ENCODE data around the gene PDE4B.

PDE4B gene

GRCh38 chr1:65890201-65890843, 97.6 kb downstream of the PDE4B start:
- DNase-seq, result no peak

GRCh38 chr1:65894738-65895605, 102.3 kb downstream of the PDE4B start:
- no peak for DNase-seq

- no peak for DNase-seq
Measured at GRCh38 chr1:65896721-65897120, 104.0 kb downstream of the PDE4B start.

GRCh38 chr1:65897485-65897884, 104.8 kb downstream of the PDE4B start:
- DNase-seq, result no peak

- DNase-seq, result no peak
Measured at GRCh38 chr1:65904681-65905083, 112.0 kb downstream of the PDE4B start.

- no peak for DNase-seq
Measured at GRCh38 chr1:65910432-65910831, 117.7 kb downstream of the PDE4B start.

GRCh38 chr1:65911679-65912078, 119.0 kb downstream of the PDE4B start:
- no peak for DNase-seq

- DNase-seq, result no peak
Measured at GRCh38 chr1:65918564-65918963, 125.9 kb downstream of the PDE4B start.

- no peak for DNase-seq
Measured at GRCh38 chr1:65921446-65921845, 128.8 kb downstream of the PDE4B start.

GRCh38 chr1:65924471-65924870, 131.8 kb downstream of the PDE4B start:
- no peak for DNase-seq

- DNase-seq, result no peak
Measured at GRCh38 chr1:65938506-65938905, 145.8 kb downstream of the PDE4B start.

- DNase-seq, result no peak
Measured at GRCh38 chr1:65939191-65939590, 146.5 kb downstream of the PDE4B start.

- no peak for DNase-seq
Measured at GRCh38 chr1:65939636-65940035, 146.9 kb downstream of the PDE4B start.

- DNase-seq, result no peak
Measured at GRCh38 chr1:65940126-65940525, 147.4 kb downstream of the PDE4B start.

- no peak for DNase-seq
Measured at GRCh38 chr1:65942476-65942875, 149.8 kb downstream of the PDE4B start.

- DNase-seq, result no peak
Measured at GRCh38 chr1:65946376-65946775, 153.7 kb downstream of the PDE4B start.

GRCh38 chr1:65946960-65947359, 154.3 kb downstream of the PDE4B start:
- DNase-seq, result no peak

- DNase-seq, result no peak
Measured at GRCh38 chr1:65948609-65949229, 156.0 kb downstream of the PDE4B start.

GRCh38 chr1:65949230-65949626, 156.5 kb downstream of the PDE4B start:
- no peak for DNase-seq

GRCh38 chr1:65949933-65950332, 157.2 kb downstream of the PDE4B start:
- DNase-seq, result no peak

GRCh38 chr1:65952696-65953095, 160.0 kb downstream of the PDE4B start:
- no peak for DNase-seq

GRCh38 chr1:65953170-65953569, 160.5 kb downstream of the PDE4B start:
- DNase-seq, result no peak

- no peak for DNase-seq
Measured at GRCh38 chr1:65955071-65955470, 162.4 kb downstream of the PDE4B start.

GRCh38 chr1:65955503-65955902, 162.8 kb downstream of the PDE4B start:
- DNase-seq, result no peak
